ENCODE data around the gene TPI1.
"Not testable (repeated sequence)": the region's sequence is repeated elsewhere in the genome, so short reads cannot be mapped to it uniquely, and the experiment has no call there.

TPI1 gene

DNA sequence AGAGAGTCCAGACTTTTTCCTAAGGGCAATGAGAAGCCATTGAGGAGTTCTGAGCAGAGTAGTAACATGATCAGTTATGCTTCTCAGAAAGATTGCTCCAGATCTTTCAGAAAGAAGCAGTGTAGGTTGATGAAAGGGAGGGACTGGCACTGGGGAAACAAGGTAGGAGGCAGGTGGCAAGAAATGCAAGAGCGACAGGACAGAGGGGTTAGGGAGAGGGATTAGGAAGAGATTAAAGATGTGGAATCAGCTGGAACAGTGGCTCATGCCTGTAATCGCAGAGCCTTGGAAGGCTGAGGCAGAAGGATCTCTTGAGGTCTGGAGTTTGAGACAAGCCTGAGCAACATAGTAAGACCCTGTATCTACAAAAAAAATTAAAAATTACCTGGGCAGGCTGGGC, 19.7 kb upstream of the TPI1 start:
- DNase-seq (ENCODE audit: low spot score), result no peak

- DNase-seq (ENCODE audit: low spot score), result no peak
Observed at GRCh38 chr12:6849427-6849826, 17.9 kb upstream of the TPI1 start.

- no peak for DNase-seq (ENCODE audit: low spot score)
Observed at GRCh38 chr12:6849976-6850560, 17.3 kb upstream of the TPI1 start.

DNA sequence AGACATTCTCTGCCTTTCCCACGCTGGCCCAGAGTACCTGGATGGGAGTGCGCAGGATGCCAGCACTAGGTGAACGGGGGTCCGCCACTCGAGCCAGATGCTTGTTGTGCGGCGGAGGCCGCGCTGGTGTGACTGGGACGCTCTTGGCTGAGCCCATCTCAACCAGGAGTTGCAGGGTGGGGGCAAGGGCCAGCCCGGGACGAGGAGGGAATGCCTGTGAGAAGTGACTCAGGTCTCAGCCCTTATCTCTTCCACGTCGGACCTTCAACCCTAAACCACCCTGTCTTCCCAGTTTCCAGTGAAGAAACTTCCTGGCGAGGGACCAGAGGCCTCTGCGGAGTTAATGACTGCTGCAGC, 16.6 kb upstream of the TPI1 start:
- no peak for DNase-seq (ENCODE audit: low spot score)

- DNase-seq (ENCODE audit: low spot score), result peak; percentile 97
Observed at GRCh38 chr12:6851153-6851920, 16.0 kb upstream of the TPI1 start, which contains the start of gene CDCA3. CDCA3 (minus strand) TSS chr12:6851286; CDS start chr12:6850952, 334 bp downstream.

GRCh38 chr12:6851921-6852650, 15.2 kb upstream of the TPI1 start, which contains the start of gene USP5:
USP5 (plus strand) TSS chr12:6852150; CDS start chr12:6852180, 30 bp downstream.
- peak; percentile 99 for DNase-seq (ENCODE audit: low spot score)

DNA sequence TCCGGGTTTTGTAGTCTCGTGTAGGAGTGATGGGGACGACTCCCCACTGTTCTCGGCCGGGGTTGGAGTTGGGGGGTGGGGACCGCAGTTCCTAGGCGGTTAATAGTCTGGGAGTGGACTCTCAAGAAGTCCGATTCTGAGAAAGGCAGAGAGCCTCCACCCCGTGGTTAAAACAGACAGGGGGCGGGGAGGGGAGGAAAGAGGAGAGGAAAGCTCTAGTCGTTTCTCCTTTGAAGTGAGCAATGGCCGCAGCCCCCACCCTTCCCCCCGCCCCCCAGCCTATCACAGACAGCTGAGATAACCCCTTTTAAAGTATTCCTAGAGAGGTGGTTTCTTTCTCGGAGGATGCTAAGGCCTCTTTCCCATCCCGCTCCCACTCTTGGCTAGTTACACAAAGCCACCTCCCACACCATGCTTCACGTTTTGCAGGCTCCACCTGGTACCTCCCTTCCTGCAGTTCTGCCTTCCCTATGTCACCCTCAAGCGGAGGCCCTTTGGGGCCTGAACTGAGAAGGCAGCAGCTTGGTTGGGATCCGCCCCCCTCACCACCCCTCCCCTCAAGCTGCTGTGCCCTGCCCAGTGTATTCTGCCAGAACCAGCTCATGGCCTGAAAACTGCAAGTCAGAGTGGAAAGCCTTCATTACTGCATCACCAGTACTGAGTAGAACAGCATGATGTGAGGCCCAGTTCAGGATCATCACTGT, 14.5 kb upstream of the TPI1 start:
- DNase-seq (ENCODE audit: low spot score), result peak; percentile 73

GRCh38 chr12:6853626-6854025, 13.7 kb upstream of the TPI1 start:
- DNase-seq (ENCODE audit: low spot score), result no peak

- no peak for DNase-seq (ENCODE audit: low spot score)
Observed at GRCh38 chr12:6854036-6854435, 13.3 kb upstream of the TPI1 start.

DNA sequence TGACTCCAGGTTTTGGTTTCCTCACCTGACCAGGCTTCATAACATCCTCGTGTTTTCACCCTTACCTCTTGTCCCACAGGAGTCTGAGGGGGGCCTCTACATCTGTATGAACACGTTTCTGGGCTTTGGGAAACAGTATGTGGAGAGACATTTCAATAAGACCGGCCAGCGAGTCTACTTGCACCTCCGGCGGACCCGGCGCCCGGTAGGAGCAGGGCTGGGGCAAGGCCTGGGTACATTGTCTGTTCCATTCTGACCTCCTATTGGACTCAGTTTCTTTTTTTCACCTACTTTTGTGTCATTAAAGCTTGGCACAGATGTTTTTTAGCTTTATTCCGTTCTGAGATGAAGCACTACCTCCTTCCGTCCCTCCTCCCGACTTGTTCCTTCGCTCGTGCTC, 12.0 kb upstream of the TPI1 start:
- DNase-seq (ENCODE audit: low spot score), result no peak

GRCh38 chr12:6858799-6859198, 8.5 kb upstream of the TPI1 start:
- no peak for DNase-seq (ENCODE audit: low spot score)

DNA sequence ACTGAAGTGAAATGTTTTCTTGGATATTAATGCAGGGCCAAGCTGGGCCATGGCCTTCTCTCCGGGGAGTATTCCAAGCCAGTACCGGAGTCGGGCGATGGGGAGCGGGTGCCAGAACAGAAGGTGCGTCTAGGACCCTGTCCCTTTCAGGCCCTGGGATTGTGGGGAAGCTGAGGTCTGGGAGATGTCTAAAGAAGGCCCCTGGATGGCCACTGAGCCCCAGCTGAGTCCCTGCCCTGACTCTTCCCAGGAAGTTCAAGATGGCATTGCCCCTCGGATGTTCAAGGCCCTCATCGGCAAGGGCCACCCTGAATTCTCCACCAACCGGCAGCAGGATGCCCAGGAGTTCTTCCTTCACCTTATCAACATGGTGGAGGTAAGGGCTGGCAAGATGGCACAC, 7.2 kb upstream of the TPI1 start:
- no peak for DNase-seq (ENCODE audit: low spot score)

- no peak for DNase-seq (ENCODE audit: low spot score)
Observed at GRCh38 chr12:6860942-6861341, 6.4 kb upstream of the TPI1 start.

DNA sequence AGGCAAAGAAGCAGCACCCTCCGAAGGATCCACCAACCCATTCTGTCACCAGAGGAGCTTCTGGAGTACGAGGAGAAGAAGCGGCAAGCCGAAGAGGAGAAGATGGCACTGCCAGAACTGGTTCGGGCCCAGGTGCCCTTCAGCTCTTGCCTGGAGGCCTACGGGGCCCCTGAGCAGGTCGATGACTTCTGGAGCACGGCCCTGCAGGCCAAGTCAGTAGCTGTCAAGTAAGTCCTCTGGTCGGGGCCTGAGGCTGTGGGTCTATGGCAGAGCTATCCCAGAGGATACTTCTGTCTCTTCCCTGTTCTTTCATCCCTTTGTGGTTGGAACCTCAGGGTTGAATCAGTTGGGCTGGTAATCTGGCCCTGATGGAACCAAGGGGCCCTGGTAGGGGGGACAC, 5.9 kb upstream of the TPI1 start:
- no peak for DNase-seq (ENCODE audit: low spot score)

- DNase-seq (ENCODE audit: low spot score), result no peak
Observed at GRCh38 chr12:6863033-6863432, 4.3 kb upstream of the TPI1 start.

GRCh38 chr12:6863586-6864321, 3.6 kb upstream of the TPI1 start:
- no peak for DNase-seq (ENCODE audit: low spot score)

DNA sequence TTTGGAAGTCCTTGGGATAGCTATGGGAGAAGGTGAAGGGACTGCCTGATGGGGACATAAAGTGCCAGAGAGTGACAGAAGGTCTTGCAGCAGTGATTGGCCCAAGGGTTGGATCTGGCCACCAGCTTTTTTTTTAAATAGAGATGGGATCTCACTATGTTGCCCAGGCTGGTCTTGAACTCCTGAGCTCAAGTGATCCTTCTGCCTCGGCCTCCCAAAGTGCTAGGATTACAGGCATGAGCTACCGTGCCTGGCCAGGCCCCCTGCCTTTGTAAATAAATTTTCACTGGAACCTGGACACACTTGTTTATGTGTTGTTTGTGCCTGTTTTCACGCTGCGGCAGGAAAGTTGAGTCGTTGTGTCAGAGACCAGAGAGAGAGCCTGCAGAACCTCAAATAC, 2.0 kb upstream of the TPI1 start:
- not testable (repeated sequence) for DNase-seq (ENCODE audit: low spot score)

DNA sequence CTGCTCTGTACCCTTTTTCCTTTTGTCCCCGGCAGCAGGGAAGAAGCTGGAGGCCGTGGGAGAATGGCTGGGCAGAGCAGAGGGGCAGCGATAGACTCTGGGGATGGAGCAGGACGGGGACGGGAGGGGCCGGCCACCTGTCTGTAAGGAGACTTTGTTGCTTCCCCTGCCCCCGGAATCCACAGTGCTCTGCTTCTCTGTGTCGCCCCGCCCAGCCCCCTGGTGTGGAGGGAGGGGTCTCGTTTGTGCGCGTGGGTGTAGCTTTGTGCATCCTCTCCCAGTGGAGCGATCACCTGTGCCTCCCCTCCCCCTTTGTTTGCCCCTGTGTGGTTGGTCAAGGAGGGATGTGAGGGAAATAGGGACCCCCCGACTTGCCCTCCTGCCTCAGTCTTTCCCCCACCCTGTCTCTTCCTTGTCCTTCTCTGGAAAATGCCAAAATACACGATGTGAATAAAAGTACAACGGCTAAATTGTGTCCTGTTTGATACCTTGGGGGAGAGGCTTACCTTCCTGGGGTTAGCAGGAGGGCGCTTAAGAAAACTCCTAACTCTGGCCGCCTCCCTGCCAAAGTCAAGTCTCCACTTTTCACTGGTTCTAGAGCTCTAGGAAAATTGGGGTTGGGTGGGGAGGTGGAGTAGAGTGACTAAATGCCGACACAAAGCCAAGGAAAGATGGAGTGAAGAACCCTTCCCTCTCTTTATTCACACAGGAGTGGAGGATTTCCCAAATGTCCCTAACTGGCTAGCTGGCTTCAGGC, 990 bp upstream of the TPI1 start:
- DNase-seq (ENCODE audit: low spot score), result no peak

- DNase-seq (ENCODE audit: low spot score), result no peak
Observed at GRCh38 chr12:6866920-6867412, 365 bp upstream of the TPI1 start.

GRCh38 chr12:6868211-6869048, 1.1 kb downstream of the TPI1 start:
- peak; percentile 13 for DNase-seq (ENCODE audit: low spot score)
